Occipital lobe (tissue), 2 donors: Measurements from ENCODE around the gene RASSF5. TPM values are rescaled to one million over a fixed set of nuclear protein-coding genes. Genes with fewer than 3 reads are reported as not detected.

Source experiments
- DNase-seq: peaks from one replicate; lab custom pipeline; 2025; lab: John Stamatoyannopoulos, UW
- total RNA-seq: library from RNA; depleted of rRNA; stranded (reverse); fragments of >200 nt; gene quantifications from one replicate; pipeline ENCODE4 v1.2.3, GENCODE V29; 2014

Gene RASSF5
- total RNA-seq, 1 donor from 2014 or later, result 0.62 TPM

DNA sequence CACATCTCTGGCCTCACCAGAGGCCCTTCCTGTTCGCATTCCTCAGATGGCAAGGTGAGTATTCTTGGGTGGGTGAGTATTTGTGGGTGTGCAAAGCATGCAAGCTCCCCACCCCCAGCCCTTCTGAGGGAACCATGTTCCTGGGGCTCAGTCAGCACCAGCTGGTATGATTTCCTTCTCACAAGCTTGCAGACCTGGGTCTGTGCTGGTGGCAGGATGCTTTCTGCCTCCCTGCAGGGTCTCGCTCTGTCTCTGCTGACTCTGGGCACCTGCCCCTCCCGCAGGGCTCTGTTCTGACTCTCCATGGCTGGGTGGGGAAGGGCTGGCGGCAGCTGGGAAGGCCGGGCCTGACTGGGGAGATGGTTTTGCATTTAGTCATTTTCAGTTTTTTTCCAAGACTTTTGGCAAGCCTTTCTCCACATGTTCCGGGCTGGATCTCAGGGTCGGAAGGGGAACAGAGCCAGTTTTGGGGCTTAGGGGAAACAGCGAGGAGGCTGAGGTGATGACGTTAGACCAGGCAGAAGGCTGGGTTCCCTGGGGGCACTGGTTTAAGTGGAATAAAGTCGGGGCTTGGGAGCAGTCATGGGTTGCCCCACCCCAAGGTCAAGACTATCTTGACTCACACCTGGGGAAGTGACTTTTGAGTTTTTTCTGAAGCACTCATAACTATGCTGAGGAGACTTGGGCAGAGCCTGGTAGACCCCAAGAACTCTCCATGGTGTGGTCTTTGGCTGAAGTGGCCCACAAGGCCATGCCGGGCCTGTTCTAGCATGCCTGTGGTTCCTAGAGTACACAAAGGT, 6.2 kb downstream of the RASSF5 start:
- no peak for DNase-seq

- no peak for DNase-seq
Measured at GRCh38 chr1:206514813-206515387, 7.6 kb downstream of the RASSF5 start.

DNA sequence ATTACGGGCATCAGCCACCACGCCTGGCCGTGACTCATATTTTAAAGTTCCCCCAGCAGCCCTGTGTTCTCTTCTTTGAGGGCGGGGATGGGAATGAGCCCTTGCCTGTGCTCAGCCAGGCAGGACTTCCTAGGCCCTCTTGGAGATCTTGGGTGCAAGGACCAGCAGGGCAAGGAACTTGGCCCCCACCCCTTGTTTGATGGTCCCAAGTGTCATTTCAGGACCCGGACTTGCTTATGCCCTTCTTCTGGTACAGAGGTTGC, 9.3 kb downstream of the RASSF5 start:
- DNase-seq, result no peak

DNA sequence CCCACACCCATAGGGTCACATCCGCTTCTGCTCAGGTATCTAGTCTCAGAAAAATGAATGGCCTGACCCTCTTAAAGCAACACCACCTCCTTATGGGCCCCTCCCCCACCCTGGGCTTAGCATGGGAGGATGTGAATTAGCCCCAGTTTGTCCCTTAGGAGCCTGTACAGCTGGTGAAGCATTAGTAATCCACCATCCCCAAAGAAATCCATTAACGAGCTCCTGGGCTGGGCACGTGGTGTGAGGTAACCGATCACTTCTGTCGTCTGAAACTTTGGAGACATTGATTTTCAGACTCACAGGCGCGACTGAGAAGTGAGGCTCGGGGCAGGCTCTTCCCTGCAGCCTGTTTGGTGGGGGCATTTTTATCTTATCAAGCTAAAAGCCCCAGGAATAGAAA, 10.5 kb downstream of the RASSF5 start:
- DNase-seq, result no peak

GRCh38 chr1:206518206-206518605, 10.9 kb downstream of the RASSF5 start:
- no peak for DNase-seq

GRCh38 chr1:206518743-206519142, 11.4 kb downstream of the RASSF5 start:
- DNase-seq, result no peak

DNA sequence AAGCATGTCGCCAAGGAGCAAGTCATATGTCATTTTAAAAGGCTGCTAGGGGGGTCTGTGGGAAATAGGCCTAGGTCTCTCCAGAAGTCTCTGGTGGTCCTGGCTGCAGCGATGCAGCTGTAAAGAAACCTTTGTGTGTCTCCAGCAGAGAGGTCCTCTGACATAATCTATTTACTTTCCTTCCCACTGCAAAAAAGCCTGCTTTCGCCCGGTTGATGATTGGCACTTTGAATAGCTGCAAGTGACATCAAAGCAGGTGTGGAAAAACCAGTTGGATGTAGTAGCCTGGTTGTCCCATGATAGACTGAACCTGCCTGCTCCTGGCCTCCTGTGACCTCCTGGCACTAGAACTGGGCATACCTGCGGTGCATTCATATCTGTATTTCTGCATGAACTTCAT, 13.8 kb downstream of the RASSF5 start:
- DNase-seq, result no peak

- no peak for DNase-seq
Measured at GRCh38 chr1:206521694-206522402, 14.5 kb downstream of the RASSF5 start.

- DNase-seq, result no peak
Measured at GRCh38 chr1:206524739-206525364, 17.5 kb downstream of the RASSF5 start.

DNA sequence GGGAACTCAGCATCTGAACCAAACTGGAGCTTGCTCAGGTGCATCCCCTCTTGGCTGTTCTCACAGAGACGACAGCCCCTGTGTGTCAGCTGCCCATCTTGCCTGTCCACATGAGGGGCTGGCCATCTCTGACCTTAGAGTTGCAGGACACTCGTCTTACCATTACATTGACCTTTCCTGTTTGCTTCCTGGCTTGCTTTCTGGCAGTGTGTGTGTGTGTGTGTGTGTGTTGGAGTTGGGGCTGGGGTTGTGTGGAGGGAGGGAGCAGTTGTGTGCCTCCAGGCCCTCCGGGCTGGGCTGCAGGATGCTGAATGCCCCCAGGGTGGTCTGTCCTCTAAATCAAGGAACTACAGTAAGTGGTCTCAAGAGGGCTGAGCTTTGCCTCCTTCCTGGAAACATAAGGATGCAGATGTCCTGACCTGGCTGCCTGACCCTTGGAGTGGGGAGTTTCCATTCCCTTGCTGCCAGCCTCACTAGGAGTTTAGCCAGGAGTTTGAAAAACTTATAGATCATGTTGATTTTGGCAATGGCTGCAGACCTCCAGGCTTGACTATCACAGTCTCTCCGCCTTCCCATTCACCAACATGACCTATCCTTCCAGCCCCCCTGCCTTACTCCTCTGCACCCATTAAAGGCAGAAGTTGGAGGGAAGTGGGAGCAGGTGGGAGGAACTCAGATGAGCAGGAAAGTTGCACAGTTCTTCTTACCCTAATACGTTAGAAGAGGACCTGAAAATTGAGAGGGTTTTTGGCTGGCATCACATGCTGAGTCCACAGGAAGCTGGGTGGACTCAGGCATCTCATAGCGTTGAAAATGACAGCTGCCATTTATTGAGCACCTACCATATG, 19.0 kb downstream of the RASSF5 start:
- no peak for DNase-seq

DNA sequence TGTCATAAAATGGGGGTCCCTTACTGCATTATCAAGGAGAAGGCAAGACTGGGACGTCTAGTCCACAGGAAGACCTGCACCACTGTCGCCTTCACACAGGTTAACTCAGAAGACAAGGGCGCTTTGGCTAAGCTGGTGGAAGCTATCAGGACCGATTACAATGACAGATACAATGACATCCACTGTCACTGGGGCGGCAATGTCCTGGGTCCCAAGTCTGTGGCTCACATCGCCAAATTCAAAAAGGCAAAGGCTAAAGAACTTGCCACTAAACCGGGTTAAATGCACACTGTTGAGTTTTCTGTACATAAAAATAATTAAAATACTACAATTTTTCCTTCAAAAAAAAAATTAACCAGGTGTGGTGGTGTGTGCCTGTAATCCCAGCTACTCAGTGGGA, 22.1 kb downstream of the RASSF5 start:
- DNase-seq, result no peak

- no peak for DNase-seq
Measured at GRCh38 chr1:206532368-206532767, 25.0 kb downstream of the RASSF5 start.

DNA sequence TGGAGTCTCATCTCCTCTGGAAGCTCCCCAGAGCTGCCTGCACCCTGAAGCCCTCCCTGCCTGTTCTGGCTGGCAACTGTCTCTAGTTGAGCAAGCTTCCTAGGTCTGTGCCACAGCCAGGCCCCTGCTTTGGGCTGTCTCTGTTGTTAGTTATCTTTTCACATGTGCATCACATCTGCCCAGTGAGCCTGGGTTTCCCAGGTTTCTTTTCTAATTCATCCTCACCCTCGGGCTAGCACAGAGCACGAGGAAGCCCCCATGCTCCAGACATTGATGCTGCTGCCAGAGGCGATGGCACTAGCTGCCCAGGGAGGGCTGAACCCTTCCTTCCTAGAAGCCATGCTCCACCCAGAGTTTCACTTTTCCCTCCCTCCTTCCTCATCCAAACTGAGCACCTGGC, 27.2 kb downstream of the RASSF5 start:
- no peak for DNase-seq

- DNase-seq, result no peak
Measured at GRCh38 chr1:206535853-206536188, 28.5 kb downstream of the RASSF5 start.

DNA sequence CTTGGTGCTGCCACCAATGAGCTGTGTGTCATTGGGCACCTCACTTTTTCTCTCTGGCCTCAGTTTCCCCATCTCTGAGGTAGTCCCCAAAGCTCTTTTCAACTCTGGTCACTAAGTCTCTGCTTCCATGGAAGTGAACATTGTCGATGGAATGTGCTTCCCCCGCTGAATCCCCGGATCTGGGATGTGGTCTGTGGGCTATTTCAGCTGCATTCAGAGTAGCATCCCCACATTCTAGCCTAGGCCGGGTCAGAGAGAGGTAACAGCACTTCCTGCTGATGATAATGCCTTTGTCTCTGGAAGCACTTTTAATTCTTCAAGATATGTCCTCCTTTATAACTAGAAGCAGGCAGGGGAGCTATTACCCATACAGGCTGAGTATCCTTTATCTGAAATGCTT, 29.8 kb downstream of the RASSF5 start:
- no peak for DNase-seq

GRCh38 chr1:206538086-206538770, 30.9 kb downstream of the RASSF5 start:
- DNase-seq, result no peak

GRCh38 chr1:206538901-206539640, 31.7 kb downstream of the RASSF5 start:
- DNase-seq, result no peak

DNA sequence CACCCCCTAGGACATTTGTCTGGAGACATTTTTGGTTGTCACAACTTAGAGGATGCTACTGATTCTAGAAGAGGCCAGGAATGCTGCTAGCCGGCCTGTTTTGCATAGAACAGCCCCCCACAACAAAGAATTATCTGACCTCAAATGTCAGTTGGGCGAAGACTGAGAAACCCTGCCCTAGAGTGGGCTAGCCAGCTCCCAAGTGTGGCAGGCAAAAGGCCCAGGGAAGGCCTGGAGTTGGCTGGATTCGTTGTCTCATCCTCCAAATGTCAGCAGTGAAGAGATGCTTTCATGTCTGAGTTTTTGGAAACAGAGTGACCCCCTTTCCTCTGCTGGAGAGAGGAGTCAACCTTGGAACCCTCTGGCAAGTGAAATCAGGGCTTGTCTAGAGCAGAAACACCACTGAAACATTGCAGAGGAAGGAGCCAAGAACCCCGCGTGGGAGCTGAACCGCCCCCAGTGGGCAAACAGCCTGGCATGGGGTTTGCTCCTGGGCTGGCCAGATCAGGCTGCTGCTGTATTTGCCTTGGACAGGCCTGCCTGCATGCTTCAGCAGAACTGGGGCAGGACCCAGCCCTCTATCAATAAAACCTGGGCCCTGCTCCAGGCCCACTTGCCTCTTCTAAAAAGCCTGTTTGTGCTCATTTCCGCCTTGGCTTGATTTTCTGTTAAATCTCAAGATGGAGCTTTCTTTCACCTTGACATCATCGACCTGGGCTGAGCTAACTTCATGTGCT, 32.9 kb downstream of the RASSF5 start:
- DNase-seq, result no peak

GRCh38 chr1:206541236-206541833, 34.0 kb downstream of the RASSF5 start:
- DNase-seq, result no peak
